NCI-H2029 (cell line): ENCODE measurements around the gene MUC4.
"Not testable (repeated sequence)": the region's sequence is repeated elsewhere in the genome, so short reads cannot be mapped to it uniquely, and the experiment has no call there.

ENCODE experiments used
- DNase-seq: peaks from one replicate; lab custom pipeline; 2025; lab: John Stamatoyannopoulos, UW

Gene MUC4

DNA sequence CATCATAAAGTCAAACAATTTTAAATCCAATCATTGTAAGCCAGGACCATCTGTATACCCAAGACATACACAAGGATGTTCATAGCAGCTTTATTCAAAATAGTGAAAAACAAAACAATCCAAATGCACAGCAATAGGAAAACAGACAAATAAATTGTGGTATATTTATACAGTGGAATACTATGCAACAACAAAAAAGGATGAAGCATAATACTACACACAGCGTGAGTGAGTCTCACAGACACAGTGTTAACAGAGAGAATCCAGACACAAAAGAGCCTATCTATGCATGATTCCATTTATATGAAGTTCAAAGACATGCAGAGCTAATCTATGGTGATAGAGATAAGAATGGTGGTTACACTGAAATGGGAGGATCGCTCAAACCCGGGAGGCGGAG, 96.6 kb downstream of the MUC4 start:
- no peak for DNase-seq

DNA sequence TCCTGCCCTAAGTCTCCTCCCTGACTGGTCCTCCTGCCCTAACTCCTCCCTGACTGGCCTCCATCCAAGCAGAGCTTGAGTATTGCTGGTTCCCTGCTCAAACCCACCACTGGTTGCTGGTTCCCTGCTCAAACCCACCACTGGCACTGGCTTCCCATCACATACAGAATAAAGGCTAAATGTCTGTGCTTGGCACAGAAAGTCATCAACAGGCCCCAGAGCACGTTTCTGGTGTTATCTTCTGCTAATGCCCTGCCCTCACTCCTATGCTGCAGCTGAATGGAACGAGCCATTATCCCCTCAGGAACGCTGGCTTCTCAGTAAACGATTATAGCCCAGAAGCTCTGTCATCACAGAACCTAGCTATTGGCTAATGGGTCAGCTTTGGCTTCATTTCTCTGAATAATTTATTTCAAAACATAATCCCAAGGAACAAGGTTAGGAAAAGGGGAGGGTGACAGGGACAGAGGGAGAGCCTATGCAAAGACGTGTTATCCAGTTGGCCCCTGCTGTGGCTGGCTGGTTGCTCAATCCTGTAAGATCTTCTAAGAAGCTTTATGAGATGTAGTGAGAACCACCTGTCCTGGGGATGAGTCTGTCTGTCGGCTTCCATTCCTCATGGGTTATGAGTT, 97.2 kb downstream of the MUC4 start:
- no peak for DNase-seq

DNA sequence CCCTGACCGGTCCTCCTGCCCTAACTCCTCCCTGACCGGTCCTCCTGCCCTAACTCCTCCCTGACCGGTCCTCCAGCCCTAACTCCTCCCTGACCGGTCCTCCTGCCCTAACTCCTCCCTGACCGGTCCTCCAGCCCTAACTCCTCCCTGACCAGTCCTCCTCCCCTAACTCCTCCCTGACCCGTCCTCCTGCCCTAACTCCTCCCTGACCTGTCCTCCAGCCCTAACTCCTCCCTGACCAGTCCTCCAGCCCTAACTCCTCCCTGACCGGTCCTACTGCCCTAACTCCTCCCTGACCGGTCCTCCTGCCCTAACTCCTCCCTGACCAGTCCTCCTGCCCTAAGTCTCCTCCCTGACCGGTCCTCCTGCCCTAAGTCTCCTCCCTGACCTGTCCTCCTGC, 98.6 kb downstream of the MUC4 start:
- not testable (repeated sequence) for DNase-seq

DNA sequence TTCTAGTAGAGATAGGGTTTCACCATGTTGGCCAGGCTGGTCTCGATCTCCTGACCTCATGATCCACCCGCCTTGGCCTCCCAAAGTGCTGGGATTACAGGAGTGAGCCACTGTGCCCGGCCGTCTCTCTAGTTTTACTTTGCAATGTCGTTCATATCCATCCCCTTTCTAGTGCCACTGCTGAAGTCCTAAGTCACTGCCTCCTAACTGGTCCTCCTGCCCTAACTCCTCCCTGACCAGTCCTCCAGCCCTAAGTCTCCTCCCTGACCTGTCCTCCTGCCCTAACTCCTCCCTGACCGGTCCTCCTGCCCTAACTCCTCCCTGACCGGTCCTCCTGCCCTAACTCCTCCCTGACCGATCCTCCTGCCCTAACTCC, 99.2 kb downstream of the MUC4 start:
- not testable (repeated sequence) for DNase-seq

DNA sequence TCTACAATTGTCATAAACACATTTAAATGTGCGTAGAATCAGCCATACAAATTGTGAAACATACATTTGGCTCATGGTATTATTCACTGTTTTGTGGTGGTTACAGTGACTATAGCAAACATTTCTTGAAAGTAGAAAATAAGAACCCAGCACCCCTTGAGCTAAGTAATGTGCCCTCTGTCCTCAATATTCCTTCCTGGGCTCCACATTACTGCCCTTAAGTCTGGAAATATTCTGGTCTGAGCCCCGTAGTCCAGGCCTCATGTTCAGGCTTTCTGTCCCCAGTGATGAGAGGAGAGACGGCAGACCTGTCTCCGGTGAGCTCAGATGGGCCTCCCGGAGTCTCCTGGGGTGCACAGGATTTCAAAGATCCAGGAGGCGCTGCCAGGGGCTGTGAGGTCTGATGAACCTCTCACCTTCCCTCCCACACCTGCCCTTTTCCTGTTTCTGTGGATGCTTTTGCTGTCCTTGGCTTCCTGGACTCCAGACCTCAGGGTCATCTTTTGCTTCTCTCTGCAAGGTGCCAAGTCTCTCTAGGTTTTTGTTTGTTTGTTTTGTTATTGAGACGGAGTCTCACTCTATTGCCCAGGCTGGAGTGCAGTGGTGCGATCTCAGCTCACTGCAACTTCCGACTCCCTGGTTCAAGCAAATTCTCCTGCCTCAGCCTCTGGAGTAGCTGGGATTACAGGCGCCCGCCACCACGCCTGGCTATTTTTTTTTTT, 99.8 kb downstream of the MUC4 start:
- no peak for DNase-seq

DNA sequence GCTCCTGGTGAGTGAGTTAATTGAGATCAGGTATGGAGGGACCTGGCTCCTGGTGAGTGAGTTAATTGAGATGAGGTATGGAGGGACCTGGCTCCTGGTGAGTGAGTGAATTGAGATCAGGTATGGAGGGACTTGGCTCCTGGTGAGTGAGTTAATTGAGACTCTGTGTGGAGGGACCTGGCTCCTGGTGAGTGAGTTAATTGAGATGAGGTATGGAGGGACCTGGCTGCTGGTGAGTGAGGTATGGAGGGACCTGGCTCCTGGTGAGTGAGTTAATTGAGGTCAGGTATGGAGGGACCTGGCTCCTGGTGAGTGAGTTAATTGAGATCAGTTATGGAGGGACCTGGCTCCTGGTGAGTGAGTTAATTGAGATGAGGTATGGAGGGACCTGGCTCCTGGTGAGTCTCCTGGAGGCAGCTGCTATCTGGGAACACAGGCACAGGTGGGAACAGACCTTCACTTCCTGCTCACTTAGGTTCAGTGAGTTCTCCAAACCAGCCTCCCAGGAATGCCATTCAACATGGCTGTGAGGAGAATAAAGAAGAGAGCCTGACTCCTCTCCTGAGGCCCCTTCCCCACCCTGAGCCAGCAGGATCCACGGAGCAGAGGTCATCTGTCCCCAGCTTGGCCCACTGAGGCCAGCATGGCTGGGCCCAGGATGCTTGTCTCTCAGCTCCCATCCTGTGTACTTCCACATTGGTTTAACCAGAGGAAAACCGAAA, 100.5 kb downstream of the MUC4 start:
- DNase-seq = not testable (repeated sequence)

DNA sequence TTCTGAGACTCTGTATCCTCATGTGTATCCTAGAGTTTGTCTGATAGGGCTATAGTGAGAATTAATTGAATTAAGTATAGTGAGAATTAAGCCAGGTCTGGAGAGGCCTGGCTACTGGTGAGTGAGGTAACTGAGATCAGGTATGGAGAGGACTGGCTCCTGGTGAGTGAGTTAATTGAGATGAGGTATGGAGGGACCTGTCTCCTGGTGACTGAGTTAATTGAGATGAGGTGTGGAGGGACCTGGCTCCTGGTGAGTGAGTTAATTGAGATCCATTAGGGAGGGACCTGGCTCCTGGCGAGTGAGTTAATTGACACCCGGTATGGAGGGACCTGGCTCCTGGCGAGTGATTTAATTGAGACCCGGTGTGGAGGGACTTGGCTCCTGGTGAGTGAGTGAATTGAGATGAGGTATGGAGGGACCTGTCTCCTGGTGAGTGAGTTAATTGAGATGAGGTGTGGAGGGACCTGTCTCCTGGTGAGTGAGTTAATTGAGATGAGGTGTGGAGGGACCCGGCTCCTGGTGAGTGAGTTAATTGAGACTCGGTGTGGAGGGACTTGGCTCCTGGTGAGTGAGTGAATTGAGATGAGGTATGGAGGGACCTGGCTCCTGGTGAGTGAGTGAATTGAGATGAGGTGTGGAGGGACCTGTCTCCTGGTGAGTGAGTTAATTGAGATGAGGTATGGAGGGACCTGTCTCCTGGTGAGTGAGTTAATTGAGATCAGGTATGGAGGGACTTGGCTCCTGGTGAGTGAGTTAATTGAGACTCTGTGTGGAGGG, 101.4 kb downstream of the MUC4 start:
- DNase-seq = not testable (repeated sequence)

DNA sequence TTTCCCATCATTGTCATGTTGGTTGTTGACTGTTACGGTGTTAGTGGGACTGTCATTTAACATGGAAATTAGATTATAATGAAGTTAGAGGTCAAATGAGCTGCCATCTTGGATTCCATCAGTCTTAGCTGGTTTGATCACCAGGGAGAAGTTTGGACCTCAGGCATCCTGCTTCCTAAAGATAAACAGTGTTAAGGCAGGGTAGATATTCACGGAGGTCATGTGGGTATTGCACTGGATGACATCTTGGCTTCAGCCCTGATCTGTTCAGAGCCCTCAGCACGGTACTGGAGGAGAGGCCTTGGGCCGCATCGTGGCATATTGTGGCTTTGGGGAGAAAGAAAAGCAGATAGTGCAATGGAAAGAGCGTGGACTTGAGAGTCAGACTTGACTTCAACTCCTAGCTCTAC, 102.0 kb downstream of the MUC4 start:
- no peak for DNase-seq

DNA sequence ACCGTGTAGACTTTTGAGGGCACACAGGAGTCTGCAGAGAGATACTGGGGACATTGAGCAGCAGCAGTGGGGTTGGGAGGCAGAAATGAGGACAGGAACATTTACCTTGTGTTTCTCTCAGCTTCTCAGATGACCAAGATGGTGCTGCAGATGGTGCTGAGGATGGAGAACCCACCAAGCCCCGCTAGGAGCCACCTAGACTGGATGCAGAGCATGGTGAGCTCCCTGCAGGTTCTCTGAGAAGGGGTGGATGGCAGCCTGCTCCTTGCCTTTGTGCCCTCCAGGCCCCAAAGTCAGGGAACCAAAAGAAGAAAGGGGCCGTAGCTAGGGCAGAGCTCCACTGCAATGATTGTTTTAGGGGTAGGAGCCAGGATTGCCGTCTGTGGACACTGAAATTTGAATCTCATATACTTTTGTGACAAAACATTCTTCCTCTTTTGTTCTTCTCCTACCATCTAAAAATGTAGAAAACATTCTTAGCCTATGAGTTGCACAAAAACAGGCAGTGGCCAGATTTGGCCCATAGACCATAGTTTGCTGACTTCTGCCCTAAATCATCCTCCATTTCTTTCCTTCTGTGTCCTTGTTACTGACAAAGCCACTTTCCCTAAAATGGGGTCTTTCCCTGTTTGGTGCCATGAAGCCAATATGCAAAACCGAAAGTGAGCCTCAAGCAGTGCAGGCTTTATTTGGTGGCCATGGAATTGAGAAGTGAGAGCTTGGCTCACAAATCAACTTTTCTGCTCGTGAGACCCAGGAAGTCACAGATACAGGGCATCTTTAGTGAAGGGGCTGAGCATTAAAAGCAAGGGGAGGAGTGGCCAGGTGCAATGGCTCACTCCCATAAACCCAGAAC, 102.9 kb downstream of the MUC4 start:
- no peak for DNase-seq

DNA sequence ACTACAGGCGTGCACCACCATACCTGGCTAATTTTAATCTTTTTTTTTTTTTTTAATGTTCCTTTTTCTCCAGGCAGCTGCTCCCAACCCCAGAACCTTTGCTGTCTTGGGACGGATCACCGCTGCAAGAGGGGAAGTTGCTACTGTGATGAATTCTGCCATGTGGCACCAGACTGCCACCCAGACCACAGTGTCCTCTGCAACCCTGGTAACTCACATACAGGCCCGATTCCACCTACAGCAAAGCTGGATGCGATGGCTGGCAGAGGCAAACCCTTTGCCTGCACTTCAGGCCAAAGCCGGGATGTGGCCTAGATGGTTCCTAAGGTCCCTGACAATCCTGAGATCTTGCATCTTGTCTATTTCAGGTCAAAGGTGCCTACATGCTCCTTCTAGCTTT, 103.7 kb downstream of the MUC4 start:
- no peak for DNase-seq

DNA sequence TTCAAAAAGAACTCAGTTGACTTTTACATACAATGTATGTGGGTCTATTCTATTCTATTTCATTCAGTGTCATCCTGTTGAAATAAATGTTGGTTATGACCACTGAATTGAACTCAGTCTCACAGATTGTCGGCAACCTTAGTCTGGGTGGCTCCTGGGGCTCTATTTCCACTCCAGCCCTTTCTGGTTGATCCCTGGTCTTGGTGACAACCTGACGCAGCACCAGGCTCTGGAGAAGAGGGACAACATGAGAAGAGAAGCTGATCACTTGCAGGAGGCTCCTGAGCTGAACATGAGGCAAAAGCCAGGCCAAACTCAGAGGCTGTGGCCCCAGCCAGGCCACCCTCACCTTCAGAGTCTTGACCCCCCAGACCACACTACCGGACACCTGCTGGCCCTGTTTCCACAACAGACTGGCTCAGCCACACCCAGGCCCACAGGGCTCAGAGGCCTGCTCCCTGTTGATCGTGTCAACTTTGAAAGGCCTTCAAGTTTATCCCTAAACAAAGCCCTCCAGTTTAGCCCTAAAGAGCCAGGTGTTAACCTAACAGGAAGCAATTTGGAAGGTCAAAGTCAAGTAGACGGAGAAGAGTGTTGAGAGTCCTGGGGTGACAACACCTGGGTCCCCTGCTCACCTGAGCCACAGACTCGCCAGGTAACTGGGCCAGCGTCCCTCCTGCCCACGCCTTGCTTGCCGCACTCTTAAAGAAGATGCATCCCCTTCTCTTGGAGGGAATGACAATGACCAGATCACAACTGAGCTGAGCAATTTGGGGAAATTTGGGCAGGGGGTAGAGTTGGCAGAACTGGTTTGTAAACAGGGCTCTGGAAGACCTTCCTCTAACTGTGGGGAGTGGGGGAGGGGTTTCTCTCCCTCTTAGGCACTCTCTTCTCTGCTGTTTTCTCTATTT, 106.4 kb downstream of the MUC4 start:
- DNase-seq = no peak

DNA sequence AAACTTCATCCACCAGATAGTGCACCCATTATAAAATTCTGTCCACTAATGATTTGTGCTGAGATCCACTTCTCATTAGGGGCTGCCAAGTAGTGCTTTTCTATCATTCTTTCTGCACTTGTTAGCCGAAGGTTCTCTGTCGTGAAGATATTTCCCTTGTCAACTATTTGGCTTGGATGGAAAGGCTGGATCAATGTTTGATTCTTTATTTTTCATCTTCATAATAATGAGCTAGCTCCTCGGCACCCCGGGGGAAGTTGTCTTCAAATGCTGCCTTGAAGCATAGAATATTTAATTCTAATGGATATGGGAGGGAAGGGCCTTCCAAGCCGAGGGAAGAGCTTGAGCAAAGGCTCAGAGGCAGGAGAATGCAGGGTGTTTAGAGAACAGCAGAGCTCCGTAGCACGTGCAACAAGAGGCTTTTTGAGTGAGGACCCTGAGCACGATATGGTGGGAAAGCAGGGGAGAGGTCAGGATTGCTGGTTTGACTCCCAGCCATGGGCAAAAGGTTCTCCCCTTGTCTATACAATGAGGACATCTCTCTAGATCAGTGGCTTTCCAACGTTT, 107.2 kb downstream of the MUC4 start:
- no peak for DNase-seq

DNA sequence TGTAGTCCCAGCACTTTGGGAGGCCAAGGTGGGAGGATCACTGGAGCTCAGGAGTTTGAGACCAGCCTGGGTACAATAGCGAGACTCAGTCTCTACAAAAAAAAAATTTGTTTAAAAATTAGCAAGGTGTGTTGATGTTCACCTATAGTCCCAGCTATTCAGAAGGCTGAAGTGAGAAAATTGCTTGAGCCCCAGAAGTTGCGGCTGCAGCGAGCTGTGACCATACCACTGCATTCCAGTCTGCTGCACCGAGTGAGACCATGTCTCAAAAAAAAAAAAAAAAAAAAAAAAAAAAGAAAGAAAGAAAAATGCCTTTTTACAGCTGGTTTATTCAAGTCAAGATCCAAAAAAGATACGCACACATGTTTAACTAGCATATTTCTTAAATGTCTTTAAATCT, 108.0 kb downstream of the MUC4 start:
- DNase-seq = no peak

DNA sequence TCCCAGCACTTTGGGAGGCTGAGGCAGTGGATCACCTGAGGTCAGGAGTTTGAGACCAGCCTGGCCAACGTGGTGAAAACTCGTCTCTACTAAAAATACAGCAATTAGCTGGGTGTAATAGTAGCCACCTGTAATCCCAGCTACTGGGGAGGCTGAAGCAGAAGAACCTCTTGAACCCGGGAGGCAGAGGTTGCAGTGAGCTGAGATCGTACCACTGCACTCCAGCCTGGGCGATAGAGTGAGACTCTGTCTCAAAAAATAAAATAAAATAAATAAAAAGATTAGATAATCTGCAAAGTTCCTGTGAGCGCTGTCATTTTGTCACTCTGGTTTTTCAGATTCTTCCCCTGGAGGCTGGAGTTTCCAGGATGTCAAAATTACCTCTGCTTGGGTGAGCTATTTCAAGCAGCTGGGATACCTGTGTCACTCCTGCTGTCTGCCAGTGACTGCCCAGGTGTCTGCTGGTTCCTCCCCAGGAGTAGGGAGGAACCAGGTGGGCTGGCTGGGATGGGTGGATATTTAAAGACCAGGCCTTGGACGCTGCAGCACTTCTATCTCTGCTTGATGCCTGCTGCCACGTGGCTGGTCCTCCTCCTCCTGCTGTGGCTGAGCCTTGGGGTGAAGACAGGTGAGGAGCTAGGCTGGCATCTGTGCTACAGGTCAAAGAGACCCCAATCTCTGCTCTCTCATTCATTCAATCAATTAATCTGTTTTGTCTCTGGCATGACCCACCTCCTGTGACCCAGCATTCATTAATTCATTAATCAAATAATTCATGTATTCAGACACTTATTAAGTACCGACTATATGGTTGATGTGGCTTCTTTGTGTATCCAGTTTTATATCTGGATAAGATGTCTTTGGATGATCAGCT, 110.5 kb downstream of the MUC4 start:
- no peak for DNase-seq

DNA sequence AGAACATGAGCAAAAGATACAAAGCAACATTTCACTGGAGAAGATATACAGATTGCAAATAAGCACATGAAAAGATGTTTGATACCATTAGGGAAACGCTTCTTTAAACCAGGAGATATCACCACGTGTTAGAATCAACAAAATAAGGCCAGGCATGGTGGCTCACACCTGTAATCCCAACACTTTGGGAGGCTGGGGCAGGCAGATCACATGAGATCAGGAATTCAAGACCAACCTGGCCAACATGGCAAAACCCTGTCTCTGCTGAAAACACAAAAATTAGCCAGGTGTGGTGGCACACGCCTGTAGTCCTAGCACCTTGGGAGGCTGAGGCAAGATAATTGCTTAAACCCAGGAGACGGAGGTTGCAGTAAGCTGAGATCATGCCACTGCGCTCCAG, 111.4 kb downstream of the MUC4 start:
- no peak for DNase-seq

DNA sequence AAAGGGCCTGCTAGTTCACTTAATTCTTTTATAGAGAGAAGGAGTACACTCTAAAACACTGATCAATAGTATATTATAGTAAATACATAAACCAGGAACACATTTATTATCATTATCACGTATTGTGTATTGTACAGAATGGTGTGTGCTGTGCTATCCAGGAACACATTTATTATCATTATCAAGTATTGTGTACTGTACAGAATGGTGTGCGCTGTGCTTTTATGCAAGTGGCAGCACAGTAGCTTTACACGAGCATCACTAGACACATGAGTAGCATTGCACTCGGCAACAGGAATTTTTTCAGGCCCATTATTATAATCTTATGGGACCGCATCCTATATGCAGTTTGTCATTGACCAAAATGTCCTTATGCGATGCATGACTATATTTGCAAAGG, 111.9 kb downstream of the MUC4 start:
- DNase-seq = no peak

DNA sequence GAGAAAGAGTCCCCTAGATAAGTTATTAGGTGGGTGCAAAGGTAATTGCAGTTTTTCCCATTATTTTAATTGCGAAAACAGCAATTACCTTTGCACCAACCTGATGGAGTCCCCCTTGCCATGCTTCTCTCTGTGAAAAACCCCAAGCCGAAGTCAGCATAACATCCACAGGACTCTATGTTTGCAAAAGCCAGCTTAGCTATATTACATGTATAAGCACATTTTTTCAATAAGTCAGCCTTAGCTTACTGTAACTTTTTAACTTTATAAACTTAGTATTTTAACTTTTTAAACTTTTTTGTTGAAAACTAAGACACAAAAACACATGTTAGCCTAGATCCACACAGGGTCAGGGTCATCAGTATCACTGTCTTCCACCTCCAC, 112.3 kb downstream of the MUC4 start:
- DNase-seq = no peak

DNA sequence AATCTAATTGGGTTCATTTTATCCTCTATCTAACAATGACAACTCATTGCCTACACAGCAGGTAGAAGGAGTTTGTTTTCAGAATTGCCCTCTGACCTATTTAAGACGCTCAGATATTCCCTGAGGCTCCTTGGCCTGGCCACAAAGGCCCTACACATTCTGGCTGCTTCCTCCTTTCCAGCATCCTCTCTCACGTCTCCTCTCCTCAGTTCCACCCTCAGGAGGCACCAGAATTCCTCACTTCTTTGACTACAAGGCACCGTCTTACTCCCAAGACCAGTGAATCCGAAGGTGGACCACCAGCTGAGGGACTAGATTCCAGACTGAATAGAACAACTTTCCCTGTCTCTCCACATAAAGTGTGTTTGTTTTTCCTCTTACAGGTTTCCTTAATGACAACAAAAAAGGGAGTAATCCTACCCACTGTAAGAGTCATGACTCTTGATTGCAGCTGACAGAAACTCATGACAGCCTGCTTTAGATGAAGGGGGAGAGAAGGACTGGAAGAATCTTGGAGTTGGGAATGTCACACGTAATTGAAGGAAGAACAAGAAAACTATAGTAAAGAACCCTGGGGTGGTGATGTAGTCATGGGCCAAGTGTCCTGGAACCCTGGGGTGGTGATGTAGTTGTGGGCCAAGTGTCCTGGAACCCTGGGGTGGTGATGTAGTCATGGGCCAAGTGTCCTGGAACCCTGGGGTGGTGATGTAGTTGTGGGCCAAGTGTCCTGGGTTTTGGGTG, 112.9 kb downstream of the MUC4 start:
- no peak for DNase-seq

DNA sequence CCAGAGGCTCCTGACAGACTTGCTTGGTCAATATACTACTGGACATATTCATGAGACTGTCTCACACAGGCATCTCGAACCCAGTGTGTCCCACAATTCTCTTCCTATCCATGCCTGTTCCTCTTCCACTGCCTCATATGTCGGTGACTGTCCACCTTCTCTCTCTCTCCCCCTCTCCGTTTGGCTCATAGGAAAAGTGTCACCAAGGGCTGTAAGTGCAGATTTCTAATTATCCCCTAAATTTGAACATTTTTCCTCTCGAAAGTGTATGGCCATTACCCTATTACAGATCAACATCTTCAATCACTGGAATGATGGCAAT, 113.4 kb downstream of the MUC4 start:
- DNase-seq = no peak
